CD4-positive, alpha-beta T cell treated with Interleukin-21 for 1 hour (primary cell): ENCODE data around the gene GLA.

Experiments used
- DNase-seq: peaks from one replicate; pipeline ENCODE4 v3.0.0-alpha.2; 2020

Gene GLA

DNA sequence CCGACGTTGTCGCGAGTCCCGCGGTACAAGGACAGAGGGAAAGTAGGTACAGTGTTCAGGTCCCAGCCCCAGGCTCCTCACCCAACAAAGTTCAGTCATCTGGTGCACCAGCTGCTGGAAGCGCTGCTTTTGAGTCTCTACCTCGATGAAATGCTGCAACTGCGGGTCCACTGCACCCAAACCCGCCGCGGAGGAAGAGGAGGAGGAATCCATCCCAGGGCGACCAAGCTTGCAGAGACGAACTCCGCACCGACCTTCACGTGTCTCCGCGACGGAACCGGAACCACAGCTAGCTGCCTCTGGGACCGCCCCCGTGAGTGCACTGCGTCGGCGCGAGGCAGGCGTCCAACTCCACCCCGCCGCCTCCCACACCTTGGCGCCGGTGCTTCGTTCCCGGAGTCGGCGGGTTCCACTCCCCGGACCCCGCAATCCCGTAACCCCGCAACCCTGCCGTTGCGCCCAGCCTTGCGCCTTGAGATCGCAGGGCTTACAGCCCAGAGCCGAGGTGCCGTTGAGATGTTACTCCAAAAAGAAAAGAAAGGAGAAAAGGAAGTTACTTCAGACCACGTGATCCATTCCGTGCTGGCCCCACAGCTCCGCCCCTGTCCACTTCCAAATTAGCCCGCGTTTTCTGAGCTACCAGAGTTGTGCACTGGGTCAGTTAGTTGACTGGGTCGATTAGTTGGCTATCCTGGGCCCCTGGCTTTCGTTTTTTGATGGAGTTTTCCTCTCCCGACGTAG lies 59.1 kb downstream of the GLA start, which contains the start of gene TIMM8A:
Gene TIMM8A, minus strand, starts transcription at position 291 of the 741 bp plus-strand sequence. Its CDS starts 78 bp downstream, at position 213.
- peak; percentile 74 for DNase-seq

DNA sequence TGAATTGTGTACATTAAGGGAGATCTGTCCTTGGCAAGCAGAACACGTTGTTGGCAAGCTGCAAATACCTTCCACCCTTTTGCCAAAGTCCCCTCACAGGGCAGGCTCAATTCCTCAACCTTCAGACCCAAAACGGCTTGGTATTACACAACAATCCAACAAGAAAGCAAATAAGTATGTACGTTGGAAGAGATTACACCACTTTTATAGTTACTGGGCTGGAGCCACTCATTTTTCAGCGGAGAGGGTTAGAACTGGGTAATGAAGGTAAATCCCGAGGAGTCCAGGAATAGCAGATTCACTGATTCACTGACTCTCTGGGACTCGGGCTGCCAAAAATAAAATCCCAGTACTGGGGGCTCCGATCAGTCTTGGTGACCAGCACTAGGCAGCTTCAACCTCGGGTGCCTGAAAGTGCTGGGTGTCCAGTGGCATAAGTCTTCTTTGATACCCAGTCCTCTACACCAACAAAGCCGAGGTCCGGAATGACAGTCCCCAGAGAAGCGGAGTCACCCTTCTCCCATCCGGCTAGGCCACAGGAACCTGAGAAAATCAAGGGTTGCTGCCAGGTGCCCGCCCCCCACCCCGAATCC lies 59.8 kb downstream of the GLA start:
- no peak for DNase-seq
